GM12874 (cell line): ENCODE measurements around the gene ARL6IP1.

Experiments used
- CTCF ChIP-seq: IDR thresholded peaks from 2 replicates; pipeline ENCODE4 v1.5.1; 2011; ENCODE audit warnings: low read depth, mild to moderate bottlenecking, control low read depth, low read length, moderate library complexity; ENCODE audit not compliant: insufficient read depth

The ARL6IP1 gene

GRCh38 chr16:18784917-18785623, 16.3 kb downstream of the ARL6IP1 start:
- TF ChIP-seq CTCF = no peak

GRCh38 chr16:18783430-18784341, 17.7 kb downstream of the ARL6IP1 start:
- TF ChIP-seq CTCF = no peak

GRCh38 chr16:18782697-18783429, 18.5 kb downstream of the ARL6IP1 start:
- TF ChIP-seq CTCF = no peak

- peak; percentile 36; the same call in 1 of the 2 replicates for TF ChIP-seq CTCF
These were observed 41.5 kb downstream of the ARL6IP1 start for GRCh38 chr16:18759598-18760520.
